Measurements from ENCODE around the gene MTMR3. TPM values are rescaled to one million over a fixed set of nuclear protein-coding genes. Genes with fewer than 3 reads are reported as not detected.

MTMR3 gene
- total and polyA plus RNA-seq, 2 donors from 2014 or later, result 9.6 to 56.2 TPM

DNA sequence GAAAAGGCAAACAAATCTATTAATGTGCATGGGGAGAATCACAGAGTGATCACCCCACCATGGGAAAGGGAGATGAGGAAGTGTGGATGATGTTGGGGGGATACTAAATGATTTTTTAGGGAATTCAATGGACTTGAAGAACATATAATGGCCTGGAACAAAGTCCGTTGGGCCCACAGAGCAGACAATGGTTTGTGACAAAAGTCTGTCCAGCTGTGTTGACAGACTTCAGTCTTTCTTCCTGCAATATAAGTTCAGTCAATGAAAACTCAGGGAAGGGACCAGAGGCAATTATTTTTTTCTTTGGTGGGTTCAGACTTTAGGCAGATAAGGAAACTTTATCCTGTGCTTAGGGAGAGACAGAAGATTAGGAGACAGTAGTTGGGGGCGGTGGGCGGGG is 179.3 kb downstream of the MTMR3 start:
- Histone ChIP-seq H3K9me3 (ENCODE audit: control insufficient read depth in 2 of 3, insufficient read depth in 1 of 3, low read length in 3 of 3) (peaks cover 0 to 4% (median 0%) of the 10 kb centered on the region in 3 donors), H3K4me3 (ENCODE audit: low read length in 3 of 3) (no peak overlapping the region), H3K4me1 (ENCODE audit: control insufficient read depth in 2 of 3, insufficient read depth in 2 of 3, low read depth in 1 of 3, low read length in 3 of 3) (no peaks in the 10 kb centered on the region), H3K27me3 (ENCODE audit: control insufficient read depth, insufficient read depth, low read length) (no peaks in the 10 kb centered on the region), H3K36me3 (ENCODE audit: control insufficient read depth in 2 of 3, insufficient read depth in 3 of 3, low read length in 3 of 3) (no peaks in the 10 kb centered on the region), H3K27ac (ENCODE audit: low read depth in 2 of 2, low read length in 2 of 2) (no peak overlapping the region), H3K9ac (ENCODE audit: low read length in 3 of 3) (no peak overlapping the region)
- intact Hi-C loops (cut with DNase I), result no loop called here
- FAIRE-seq, result no peak
- DNase-seq, result no peak
- TF ChIP-seq, protein P1, sequence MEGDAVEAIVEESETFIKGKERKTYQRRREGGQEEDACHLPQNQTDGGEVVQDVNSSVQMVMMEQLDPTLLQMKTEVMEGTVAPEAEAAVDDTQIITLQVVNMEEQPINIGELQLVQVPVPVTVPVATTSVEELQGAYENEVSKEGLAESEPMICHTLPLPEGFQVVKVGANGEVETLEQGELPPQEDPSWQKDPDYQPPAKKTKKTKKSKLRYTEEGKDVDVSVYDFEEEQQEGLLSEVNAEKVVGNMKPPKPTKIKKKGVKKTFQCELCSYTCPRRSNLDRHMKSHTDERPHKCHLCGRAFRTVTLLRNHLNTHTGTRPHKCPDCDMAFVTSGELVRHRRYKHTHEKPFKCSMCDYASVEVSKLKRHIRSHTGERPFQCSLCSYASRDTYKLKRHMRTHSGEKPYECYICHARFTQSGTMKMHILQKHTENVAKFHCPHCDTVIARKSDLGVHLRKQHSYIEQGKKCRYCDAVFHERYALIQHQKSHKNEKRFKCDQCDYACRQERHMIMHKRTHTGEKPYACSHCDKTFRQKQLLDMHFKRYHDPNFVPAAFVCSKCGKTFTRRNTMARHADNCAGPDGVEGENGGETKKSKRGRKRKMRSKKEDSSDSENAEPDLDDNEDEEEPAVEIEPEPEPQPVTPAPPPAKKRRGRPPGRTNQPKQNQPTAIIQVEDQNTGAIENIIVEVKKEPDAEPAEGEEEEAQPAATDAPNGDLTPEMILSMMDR (IDR thresholded peaks at IDR 0.05; ENCODE audit: borderline replicate concordance, extremely low read depth, insufficient read depth), result no peak

GRCh38 chr22:30062950-30063349 is 180.0 kb downstream of the MTMR3 start:
- Histone ChIP-seq H3K27ac (ENCODE audit: low read depth in 2 of 2, low read length in 2 of 2) (no peak overlapping the region), H3K27me3 (ENCODE audit: control insufficient read depth, insufficient read depth, low read length) (no peaks in the 10 kb centered on the region), H3K9me3 (ENCODE audit: control insufficient read depth in 2 of 3, insufficient read depth in 1 of 3, low read length in 3 of 3) (peaks cover 0 to 4% (median 0%) of the 10 kb centered on the region in 3 donors), H3K4me1 (ENCODE audit: control insufficient read depth in 2 of 3, insufficient read depth in 2 of 3, low read depth in 1 of 3, low read length in 3 of 3) (no peaks in the 10 kb centered on the region), H3K4me3 (ENCODE audit: low read length in 3 of 3) (no peak overlapping the region), H3K9ac (ENCODE audit: low read length in 3 of 3) (no peak overlapping the region), H3K36me3 (ENCODE audit: control insufficient read depth in 2 of 3, insufficient read depth in 3 of 3, low read length in 3 of 3) (no peaks in the 10 kb centered on the region)
- TF ChIP-seq, protein P1 (IDR thresholded peaks at IDR 0.05; ENCODE audit: borderline replicate concordance, extremely low read depth, insufficient read depth), result no peak
- intact Hi-C loops (cut with DNase I), result no loop called here
- FAIRE-seq (no peak), DNase-seq (no peak)

GRCh38 chr22:30064172-30064571 is 181.2 kb downstream of the MTMR3 start:
- FAIRE-seq, result no peak
- H3K9me3 ChIP-seq (ENCODE audit: control insufficient read depth in 2 of 3, insufficient read depth in 1 of 3, low read length in 3 of 3), result peaks cover 0 to 4% (median 0%) of the 10 kb centered on the region in 3 donors
- no peaks in the 10 kb centered on the region for H3K27me3 ChIP-seq (ENCODE audit: control insufficient read depth, insufficient read depth, low read length)
- no peak for DNase-seq
- H3K36me3 ChIP-seq (ENCODE audit: control insufficient read depth in 2 of 3, insufficient read depth in 3 of 3, low read length in 3 of 3), result no peaks in the 10 kb centered on the region
- no peaks in the 10 kb centered on the region for H3K4me1 ChIP-seq (ENCODE audit: control insufficient read depth in 2 of 3, insufficient read depth in 2 of 3, low read depth in 1 of 3, low read length in 3 of 3)
- H3K27ac ChIP-seq (ENCODE audit: low read depth in 2 of 2, low read length in 2 of 2), result no peak overlapping the region
- no peak overlapping the region for H3K9ac ChIP-seq (ENCODE audit: low read length in 3 of 3)
- intact Hi-C loops (cut with DNase I), result no loop called here
- TF ChIP-seq, protein P1 (IDR thresholded peaks at IDR 0.05; ENCODE audit: borderline replicate concordance, extremely low read depth, insufficient read depth), result no peak
- H3K4me3 ChIP-seq (ENCODE audit: low read length in 3 of 3), result no peak overlapping the region

DNA sequence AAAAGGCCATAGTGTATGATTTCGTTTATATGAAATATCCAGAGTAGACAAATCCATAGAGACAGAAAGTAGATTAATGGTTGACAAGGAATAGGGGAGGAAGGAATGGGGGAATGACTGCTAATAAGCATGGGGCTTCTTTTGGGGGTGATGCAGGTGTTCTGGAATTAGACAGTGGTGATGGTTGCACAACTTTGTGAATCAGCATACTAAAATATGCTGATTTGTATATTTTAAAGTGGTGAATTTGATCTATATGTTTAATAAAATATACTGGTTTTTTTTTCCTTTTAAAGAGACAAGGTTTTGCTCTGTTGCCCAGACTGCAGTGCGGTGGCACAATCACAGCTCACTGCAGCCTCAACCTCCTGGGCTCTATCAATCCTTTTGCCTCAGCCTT is 190.8 kb downstream of the MTMR3 start:
- Histone ChIP-seq H3K9me3 (ENCODE audit: control insufficient read depth in 2 of 3, insufficient read depth in 1 of 3, low read length in 3 of 3) (no peaks in the 10 kb centered on the region), H3K27me3 (ENCODE audit: control insufficient read depth, insufficient read depth, low read length) (no peaks in the 10 kb centered on the region), H3K9ac (ENCODE audit: low read length in 3 of 3) (no peak overlapping the region), H3K36me3 (ENCODE audit: control insufficient read depth in 2 of 3, insufficient read depth in 3 of 3, low read length in 3 of 3) (no peaks in the 10 kb centered on the region), H3K4me1 (ENCODE audit: control insufficient read depth in 2 of 3, insufficient read depth in 2 of 3, low read depth in 1 of 3, low read length in 3 of 3) (no peaks in the 10 kb centered on the region), H3K4me3 (ENCODE audit: low read length in 3 of 3) (no peak overlapping the region), H3K27ac (ENCODE audit: low read depth in 2 of 2, low read length in 2 of 2) (no peak overlapping the region)
- FAIRE-seq (no peak), DNase-seq (no peak)
- intact Hi-C loops (cut with DNase I), result no loop called here
- TF ChIP-seq, protein P1 (IDR thresholded peaks at IDR 0.05; ENCODE audit: borderline replicate concordance, extremely low read depth, insufficient read depth), result no peak
